ENCODE measurements around the gene CDH23. TPM values are rescaled to one million over a fixed set of nuclear protein-coding genes. Genes with fewer than 3 reads are reported as not detected.

Gene CDH23
- total RNA-seq, 2 donors from 2014 or later = 3.9 to 74.8 TPM

DNA sequence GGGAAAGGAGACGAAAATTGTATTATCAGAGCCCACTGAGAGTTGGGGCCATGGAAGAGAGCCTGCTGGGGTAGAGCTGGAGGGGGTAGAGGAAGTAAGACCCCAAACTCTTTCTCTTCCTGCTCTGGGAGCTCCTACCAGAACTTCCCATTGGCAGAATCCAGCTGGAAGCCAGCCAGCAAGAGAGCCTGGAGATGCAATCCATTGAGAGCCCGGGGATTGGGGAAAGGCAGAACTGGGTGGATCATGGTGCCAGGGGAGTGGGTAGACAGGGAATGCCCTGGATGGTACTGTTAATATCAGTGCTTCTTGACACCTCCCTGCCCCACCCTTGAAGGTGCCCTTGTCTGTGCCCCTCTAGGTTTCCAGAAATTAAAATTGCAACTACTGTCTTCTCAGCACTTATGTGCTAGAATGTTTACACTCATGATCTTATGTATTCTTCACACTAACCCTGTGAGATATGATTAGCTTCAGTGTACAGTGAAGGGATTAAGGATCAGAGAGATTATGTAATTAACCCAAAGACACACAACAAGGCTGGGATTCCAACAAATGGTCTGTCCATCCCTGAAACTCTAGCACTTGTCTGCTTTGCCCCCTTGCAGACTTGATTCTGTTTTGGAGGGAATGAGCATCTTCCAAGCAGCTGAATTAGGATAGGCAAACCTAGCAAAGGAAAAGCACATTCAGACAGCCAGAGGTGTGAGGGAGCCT lies 168.7 kb downstream of the CDH23 start:
- Histone ChIP-seq H3K27ac (no peak overlapping the region), H3K4me1 (replicated peaks) (no peaks in the 10 kb centered on the region), H3K9me3 (no peaks in the 10 kb centered on the region), H3K4me3 (no peak overlapping the region), H3K27me3 (replicated peaks; ENCODE audit: insufficient read depth) (no peaks in the 10 kb centered on the region), H3K36me3 (no peaks in the 10 kb centered on the region)
- 96% methylated on average over 2 of the region's 2 CpGs for WGBS
- TF ChIP-seq POLR2A (IDR thresholded peaks at IDR 0.05) (no peak), POLR2AphosphoS5 (IDR thresholded peaks at IDR 0.05) (no peak)
- TF ChIP-seq, protein P1, sequence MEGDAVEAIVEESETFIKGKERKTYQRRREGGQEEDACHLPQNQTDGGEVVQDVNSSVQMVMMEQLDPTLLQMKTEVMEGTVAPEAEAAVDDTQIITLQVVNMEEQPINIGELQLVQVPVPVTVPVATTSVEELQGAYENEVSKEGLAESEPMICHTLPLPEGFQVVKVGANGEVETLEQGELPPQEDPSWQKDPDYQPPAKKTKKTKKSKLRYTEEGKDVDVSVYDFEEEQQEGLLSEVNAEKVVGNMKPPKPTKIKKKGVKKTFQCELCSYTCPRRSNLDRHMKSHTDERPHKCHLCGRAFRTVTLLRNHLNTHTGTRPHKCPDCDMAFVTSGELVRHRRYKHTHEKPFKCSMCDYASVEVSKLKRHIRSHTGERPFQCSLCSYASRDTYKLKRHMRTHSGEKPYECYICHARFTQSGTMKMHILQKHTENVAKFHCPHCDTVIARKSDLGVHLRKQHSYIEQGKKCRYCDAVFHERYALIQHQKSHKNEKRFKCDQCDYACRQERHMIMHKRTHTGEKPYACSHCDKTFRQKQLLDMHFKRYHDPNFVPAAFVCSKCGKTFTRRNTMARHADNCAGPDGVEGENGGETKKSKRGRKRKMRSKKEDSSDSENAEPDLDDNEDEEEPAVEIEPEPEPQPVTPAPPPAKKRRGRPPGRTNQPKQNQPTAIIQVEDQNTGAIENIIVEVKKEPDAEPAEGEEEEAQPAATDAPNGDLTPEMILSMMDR (IDR thresholded peaks at IDR 0.05) = no peak
- intact Hi-C loops (cut with DNase I) = no loop called here
- no peak for DNase-seq (ENCODE audit: low spot score)

GRCh38 chr10:71567006-71567405 lies 170.3 kb downstream of the CDH23 start:
- Histone ChIP-seq H3K4me1 (replicated peaks) (no peaks in the 10 kb centered on the region), H3K9me3 (no peaks in the 10 kb centered on the region), H3K27ac (no peak overlapping the region), H3K4me3 (no peak overlapping the region), H3K27me3 (replicated peaks; ENCODE audit: insufficient read depth) (no peaks in the 10 kb centered on the region), H3K36me3 (no peaks in the 10 kb centered on the region)
- intact Hi-C loops (cut with DNase I) = no loop called here
- WGBS = 95% methylated on average over 5 of the region's 5 CpGs
- no peak for DNase-seq (ENCODE audit: low spot score)
- TF ChIP-seq POLR2A (IDR thresholded peaks at IDR 0.05) (no peak), POLR2AphosphoS5 (IDR thresholded peaks at IDR 0.05) (no peak)
- TF ChIP-seq, protein P1 (IDR thresholded peaks at IDR 0.05) = no peak

DNA sequence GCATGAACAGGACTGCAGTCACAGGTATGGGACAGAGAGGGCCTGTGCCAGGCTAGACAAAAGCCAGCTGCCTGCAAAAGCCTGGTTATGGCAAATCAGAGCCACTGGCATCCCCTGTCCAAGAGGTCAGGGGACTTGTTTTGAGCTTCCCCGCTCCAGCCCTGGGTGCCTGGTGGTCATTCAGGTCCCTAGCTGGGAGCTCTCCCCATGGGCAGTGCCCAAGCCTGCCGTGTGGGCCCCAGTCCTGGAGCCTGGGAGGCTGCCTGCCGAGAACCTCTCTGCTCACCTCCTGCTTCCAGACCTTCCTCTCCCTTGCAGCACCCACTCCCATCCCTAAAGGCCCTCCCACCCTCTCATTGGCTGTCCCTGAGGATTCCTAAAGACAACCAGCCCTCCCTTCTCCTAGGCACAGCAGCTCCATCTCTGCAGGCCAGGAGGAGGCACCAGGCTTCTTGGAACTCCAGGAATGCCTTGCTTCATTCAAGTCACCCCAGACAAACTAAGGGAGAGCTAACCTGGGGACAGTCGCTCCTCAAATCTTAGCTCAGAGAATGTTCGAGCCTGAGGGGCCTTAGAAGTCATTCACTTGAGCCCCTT lies 172.3 kb downstream of the CDH23 start:
- no peaks in the 10 kb centered on the region for H3K27me3 ChIP-seq (replicated peaks; ENCODE audit: insufficient read depth)
- H3K36me3 ChIP-seq = no peaks in the 10 kb centered on the region
- intact Hi-C loops (cut with DNase I) = no loop called here
- TF ChIP-seq, protein P1 (IDR thresholded peaks at IDR 0.05) = no peak
- TF ChIP-seq POLR2A (IDR thresholded peaks at IDR 0.05) (no peak), POLR2AphosphoS5 (IDR thresholded peaks at IDR 0.05) (no peak)
- no peak overlapping the region for H3K4me3 ChIP-seq
- no peak for DNase-seq (ENCODE audit: low spot score)
- WGBS = 95% methylated on average over 5 of the region's 5 CpGs
- no peak overlapping the region for H3K27ac ChIP-seq
- H3K9me3 ChIP-seq = no peaks in the 10 kb centered on the region
- H3K4me1 ChIP-seq (replicated peaks) = no peaks in the 10 kb centered on the region

GRCh38 chr10:71569775-71570588 lies 173.3 kb downstream of the CDH23 start:
- no peak for TF ChIP-seq POLR2AphosphoS5 (IDR thresholded peaks at IDR 0.05)
- TF ChIP-seq, protein P1 (IDR thresholded peaks at IDR 0.05) = peak; percentile 77 to 92 (median 88)
- no peaks in the 10 kb centered on the region for H3K4me1 ChIP-seq (replicated peaks)
- H3K9me3 ChIP-seq = no peaks in the 10 kb centered on the region
- 52% methylated on average over 6 of the region's 6 CpGs for WGBS
- intact Hi-C loops (cut with DNase I) = loop anchor here (5.0 to 10.0 kb wide), 3 partner anchors 173 to 255 kb away; partner anchors contain the start of genes CDH23 and SLC29A3
- H3K36me3 ChIP-seq = no peaks in the 10 kb centered on the region
- H3K4me3 ChIP-seq = no peak overlapping the region
- H3K27ac ChIP-seq = no peak overlapping the region
- no peaks in the 10 kb centered on the region for H3K27me3 ChIP-seq (replicated peaks; ENCODE audit: insufficient read depth)
- DNase-seq (ENCODE audit: low spot score) = peak; percentile 71
